Left renal cortex interstitium (tissue), 4 donors: ENCODE data around the gene STKLD1. TPM values are rescaled to one million over a fixed set of nuclear protein-coding genes. Genes with fewer than 3 reads are reported as not detected.
A peak's percentile ranks its signal among the peaks of the same experiment; 100 is the strongest.

Experiments
- DNase-seq, 4 donors: peaks; one replicate each; pipeline ENCODE4 v3.0.0-alpha.2; 2013; ENCODE audit warnings: low read depth in 4 of 4, low spot score in 2 of 4, missing footprints in 1 of 4
- polyA plus RNA-seq, 4 donors: library from polyadenylated mRNA; unstranded; fragments of 120-200 nt; gene quantifications; one replicate each; pipeline ENCODE4 v1.2.1, GENCODE V29; 2013; ENCODE audit not compliant: insufficient read length in 4 of 4

The STKLD1 gene
- polyA plus RNA-seq, 4 donors: 3.1 to 6.4 (median 4.8) TPM

DNA sequence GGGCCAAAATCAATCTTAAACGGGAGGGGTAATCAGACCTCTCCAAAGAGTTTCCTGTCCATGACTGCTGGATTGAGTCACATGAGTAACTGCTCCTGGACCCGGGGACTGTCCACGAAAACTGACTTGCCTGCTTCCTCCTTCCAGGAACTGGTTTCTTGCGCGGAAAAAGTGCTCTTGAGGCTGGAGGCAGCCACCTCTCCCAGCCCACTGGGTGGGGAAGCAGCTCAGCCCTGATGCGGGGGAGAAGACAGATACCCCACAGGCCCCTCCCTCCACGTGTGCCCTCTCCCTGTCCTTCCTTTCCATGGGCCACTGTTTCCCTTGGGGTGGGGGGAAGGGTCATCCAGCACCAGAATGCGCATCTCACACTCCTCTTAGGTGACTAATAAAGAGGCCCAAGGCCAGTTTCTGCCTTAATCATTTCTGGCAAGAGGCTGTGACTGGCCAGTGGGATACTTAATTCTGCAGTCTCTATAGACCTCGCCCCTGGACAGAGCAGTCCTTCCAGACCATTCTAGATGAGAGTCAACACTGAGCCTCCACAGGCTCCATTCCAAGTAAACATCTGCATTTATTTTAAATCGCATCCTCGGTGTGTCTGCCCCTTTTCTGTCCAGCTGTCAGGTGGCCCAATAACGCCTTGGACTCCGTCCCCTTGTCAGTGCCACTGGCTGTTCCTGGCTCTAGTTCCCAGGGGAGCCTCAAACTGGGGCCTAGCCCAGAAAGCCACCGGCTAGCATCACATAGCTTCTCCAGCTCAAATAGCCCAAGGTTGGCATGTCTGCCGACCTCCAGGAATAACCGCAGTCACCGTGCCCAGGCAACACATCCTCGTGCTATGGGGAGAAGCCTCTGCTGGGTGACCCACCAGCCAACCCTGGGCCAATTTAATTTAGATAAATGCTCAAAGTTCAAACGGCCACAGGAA is 29.6 kb downstream of the STKLD1 start:
- DNase-seq: no peak

- DNase-seq: no peak
These were observed 30.5 kb downstream of the STKLD1 start for GRCh38 chr9:133406480-133407307.

DNA sequence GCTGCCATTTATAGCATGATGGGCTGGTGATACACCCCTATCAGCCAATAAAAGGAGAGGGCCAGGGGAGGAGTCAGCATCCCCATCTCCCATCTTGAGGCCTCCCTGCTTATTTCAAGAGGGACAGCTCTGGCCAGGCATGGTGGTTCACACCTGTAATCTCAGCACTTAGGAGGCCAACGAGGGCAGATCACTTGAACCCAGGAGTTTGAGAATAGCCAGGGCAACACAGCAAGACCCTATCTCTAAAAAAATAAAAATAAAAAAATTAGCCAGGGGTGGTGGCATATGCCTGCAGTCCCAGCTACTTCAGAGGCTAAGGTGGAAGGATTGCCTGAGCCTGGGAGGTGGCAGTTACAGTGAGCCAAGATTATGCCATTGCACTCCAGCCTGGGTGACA is 31.9 kb downstream of the STKLD1 start:
- DNase-seq: no peak

- DNase-seq: no peak
These were observed 39.0 kb downstream of the STKLD1 start for GRCh38 chr9:133415170-133415569.

DNA sequence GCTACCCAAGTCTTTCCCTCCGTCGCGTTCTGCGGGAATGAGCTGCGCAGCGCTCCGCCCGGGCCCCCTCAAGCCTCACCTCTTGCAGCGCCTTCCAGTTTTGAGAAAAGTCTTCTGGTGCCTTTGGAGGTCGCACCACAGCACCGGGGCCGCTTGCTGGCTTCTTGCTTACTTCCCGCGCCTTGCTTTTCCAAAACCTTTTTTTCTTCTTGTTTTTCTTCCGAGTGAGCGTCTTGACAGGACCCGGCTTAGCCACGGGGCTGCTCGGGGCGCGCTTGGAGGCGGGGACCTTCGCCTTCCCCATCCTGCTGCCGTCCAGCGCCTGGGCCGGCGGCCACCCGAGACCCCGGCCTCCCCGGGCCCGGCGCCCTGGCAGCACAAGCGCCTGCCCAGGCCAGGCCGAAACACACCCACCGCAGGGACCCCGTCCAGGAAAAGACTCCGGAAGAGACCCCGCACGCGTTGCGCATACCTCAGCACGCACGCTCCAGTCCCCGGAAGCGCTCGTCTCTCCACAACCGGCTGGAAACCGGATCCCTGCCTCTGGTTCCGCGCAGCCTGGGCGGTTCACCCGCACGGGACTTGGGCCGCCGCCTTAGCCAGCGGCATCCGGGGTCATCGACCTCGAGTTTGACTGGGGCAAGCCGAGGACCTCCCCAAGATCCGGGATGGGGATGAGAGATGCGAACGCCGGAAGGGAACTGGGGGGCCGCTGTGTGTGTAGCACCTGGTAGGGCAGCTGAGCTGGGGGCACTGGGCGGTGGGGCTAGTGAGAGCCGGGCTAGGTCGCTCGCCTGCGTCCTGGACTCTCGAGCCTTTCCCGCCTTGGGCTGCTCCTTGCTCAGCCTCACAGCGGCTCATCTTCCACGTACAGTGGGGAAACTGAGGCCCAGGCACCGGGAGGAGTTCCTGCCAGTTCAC is 41.6 kb downstream of the STKLD1 start, which contains the start of gene REXO4:
TSS of gene REXO4 (minus strand) at position 470 of the 921 bp plus-strand sequence. CDS start at position 304, 166 bp downstream.
- DNase-seq: peak; percentile 74 to 84 (median 80)

DNA sequence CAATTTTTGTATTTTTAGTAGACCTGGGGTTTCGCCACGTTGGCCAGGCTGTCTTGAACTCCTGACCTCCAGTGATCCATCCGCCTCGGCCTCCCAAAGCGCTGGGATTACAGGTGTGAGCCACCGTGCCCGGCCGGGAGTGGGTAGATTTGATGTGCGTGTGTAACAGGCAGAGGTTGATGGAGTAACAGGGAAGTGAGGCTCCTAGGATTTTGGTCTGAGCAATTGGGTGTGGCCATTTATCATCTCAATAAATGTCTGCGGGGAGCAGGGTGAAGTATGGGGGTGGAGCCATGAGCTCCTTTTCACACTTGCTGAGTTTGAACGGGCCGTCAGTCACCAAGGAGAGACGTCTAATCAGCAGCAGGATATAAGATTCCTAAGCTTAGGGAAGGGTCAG is 42.8 kb downstream of the STKLD1 start:
- DNase-seq: no peak

- DNase-seq: no peak
These were observed 44.2 kb downstream of the STKLD1 start for GRCh38 chr9:133420392-133420827.

- DNase-seq: no peak
These were observed 45.7 kb downstream of the STKLD1 start, which contains the start of gene ADAMTS13 for GRCh38 chr9:133421615-133422542. Gene ADAMTS13, plus strand, starts transcription at chr9:133422367. Its CDS starts 77 bp downstream, at chr9:133422444.

- no peak for DNase-seq
These were observed 47.0 kb downstream of the STKLD1 start for GRCh38 chr9:133423216-133423615.

DNA sequence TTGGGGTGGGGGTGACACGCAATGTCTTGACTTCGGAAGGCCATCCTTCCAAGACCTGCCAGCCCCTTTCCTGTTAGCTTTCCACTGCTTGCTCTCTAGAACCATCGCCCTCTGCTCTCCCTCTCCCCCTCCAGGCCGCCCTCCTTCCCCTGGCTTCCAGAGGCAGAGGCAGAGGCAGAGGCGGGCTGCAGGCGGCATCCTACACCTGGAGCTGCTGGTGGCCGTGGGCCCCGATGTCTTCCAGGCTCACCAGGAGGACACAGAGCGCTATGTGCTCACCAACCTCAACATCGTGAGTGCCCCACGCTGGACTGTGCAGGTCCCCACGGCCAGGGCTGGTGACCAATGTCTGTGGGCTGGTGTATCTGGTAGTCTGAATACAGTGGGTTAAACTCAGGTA is 48.0 kb downstream of the STKLD1 start:
- no peak for DNase-seq

DNA sequence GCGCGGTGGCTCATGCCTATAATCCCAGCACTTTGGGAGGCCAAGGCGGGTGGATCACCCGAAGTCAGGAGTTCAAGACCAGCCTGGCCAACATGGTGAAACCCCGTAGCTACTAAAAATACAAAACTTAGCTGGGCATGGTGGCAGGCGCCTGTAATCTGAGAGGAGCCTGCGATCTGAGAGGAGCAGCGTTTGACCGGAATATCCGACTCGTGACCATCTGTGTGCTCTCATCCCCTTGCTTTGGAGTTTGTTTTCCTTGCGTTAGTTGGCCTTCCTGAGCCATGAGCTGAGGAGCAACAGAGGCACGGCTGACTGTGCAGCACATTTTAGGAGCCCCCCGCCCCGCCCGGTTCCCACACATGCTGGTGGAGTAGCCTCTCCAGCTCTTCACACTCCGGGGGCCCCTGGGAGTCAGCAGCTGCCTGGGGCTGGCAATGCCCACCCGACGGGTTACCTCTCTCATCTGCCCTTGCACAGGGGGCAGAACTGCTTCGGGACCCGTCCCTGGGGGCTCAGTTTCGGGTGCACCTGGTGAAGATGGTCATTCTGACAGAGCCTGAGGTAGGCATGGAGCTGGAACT is 49.0 kb downstream of the STKLD1 start:
- DNase-seq: no peak

DNA sequence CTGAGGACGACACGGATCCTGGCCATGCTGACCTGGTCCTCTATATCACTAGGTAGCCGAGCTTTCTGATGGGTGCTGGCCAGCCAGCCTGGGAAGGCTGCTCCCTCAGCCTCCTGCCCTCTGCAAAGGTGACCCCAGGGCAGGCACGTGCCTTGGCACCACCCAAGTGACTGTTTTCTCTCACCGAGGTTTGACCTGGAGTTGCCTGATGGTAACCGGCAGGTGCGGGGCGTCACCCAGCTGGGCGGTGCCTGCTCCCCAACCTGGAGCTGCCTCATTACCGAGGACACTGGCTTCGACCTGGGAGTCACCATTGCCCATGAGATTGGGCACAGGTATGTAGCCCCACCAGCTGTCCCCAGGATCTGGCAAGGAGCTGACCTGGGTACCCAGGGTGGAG is 49.8 kb downstream of the STKLD1 start:
- DNase-seq: no peak

DNA sequence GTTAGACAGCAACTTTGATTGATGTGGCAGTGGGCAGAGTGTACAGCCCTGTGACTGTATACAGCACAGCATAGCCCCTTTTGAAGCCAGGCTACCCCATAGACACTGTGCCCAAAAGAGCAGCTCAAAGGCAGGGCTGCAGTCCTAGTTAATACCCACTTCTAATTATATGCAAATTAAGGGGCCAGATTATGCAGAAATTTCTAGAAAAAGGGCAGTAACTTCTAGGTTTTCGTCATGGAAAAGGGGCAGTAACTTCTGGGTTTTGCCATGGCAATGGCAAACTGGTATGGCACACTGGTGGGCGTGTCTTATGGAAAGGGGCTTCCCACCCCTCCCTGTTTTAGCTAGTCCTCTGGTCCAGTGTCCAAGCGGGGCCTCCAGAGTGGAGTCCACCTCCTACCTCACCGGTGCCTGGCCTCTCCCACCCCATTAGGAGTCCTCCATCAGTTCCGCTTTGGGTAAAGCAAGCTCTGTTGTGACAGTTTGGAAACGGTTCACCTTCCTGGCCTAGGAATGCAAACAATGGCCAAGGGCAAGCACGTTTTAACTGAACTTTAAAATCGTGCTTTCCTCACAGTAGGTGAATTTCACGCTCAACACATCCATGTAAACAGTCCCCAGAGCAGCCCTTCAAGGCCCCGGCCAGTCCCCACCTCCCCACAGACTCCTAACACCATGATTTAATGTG is 51.6 kb downstream of the STKLD1 start:
- no peak for DNase-seq

DNA sequence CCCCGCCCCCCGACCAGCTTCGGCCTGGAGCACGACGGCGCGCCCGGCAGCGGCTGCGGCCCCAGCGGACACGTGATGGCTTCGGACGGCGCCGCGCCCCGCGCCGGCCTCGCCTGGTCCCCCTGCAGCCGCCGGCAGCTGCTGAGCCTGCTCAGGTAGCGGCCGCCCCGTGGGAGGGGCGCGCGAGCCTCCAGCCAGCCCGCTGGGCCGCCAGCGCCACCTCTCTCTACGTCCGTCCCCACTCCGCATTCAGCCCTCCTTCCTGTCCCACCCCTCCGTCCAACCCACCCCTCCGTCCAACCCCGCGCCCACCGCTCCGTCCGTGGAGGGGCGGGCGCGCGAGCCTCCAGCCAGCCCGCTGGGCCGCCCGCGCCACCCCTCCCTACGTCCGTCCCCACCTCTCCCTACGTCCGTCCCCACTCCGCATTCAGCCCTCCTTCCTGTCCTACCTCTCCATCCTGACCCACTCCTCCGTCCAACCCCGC is 52.5 kb downstream of the STKLD1 start:
- peak in 1 of 4 donors; percentile 33 for DNase-seq

GRCh38 chr9:133429214-133429613 is 53.0 kb downstream of the STKLD1 start:
- DNase-seq: no peak

DNA sequence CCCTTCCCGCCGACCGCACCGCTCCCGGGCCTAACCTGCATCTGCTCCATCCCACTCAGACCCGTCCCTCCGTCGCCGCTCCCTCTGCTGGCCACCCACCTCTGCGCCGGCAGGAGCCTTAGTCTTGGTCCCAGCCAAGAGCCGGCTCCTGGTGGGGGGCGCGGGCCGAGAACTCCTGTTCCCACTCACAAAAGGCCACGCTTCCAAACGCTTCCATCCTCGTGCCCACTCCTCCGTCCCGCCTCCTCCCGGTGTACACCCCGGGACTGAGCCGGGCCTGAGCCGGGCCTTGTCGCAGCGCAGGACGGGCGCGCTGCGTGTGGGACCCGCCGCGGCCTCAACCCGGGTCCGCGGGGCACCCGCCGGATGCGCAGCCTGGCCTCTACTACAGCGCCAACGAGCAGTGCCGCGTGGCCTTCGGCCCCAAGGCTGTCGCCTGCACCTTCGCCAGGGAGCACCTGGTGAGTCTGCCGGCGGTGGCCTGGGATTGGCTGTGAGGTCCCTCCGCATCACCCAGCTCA is 53.5 kb downstream of the STKLD1 start:
- no peak for DNase-seq

DNA sequence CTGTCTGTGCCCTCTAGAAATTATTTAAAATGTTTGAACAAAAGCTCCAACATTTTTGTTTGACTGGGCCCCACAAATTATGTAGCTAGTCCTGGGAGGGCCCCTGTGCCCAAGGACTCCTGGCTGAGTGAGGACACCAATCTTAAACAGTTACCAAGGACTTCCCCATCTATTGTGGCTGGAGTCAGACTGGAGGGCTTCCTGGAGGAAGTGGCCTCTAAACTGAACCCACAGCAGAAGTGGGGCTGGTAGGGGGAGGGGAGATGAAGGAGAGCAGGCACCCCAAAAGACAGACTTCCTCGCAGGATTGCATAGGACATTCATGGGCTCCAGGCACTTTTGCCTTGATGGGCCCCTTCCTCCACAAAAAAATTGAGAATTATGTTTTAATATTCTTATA is 54.1 kb downstream of the STKLD1 start:
- DNase-seq: no peak

DNA sequence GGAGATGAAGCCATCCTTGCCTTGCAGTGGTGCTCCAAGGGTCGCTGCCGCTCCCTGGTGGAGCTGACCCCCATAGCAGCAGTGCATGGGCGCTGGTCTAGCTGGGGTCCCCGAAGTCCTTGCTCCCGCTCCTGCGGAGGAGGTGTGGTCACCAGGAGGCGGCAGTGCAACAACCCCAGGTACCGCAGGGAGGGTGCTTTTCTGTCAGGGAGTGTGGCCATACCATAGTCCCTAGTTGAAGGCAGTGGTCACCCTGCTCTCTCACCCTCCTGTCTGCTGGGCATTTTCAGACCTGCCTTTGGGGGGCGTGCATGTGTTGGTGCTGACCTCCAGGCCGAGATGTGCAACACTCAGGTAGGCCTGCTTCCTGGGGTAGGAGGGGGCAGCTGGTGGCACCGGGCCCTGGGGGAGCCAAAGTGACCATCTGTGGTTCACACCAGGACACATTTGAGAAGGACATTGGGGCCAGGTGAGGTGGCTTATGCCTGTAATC is 57.2 kb downstream of the STKLD1 start:
- no peak for DNase-seq
